ENCODE measurements around the gene RAB40B. TPM values are rescaled to one million over a fixed set of nuclear protein-coding genes. Genes with fewer than 3 reads are reported as not detected.
"Not testable (repeated sequence)": the region's sequence is repeated elsewhere in the genome, so short reads cannot be mapped to it uniquely, and the experiment has no call there.

The RAB40B gene, protein sequence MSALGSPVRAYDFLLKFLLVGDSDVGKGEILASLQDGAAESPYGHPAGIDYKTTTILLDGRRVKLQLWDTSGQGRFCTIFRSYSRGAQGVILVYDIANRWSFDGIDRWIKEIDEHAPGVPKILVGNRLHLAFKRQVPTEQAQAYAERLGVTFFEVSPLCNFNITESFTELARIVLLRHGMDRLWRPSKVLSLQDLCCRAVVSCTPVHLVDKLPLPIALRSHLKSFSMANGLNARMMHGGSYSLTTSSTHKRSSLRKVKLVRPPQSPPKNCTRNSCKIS
- total RNA-seq, result 18.9 TPM

DNA sequence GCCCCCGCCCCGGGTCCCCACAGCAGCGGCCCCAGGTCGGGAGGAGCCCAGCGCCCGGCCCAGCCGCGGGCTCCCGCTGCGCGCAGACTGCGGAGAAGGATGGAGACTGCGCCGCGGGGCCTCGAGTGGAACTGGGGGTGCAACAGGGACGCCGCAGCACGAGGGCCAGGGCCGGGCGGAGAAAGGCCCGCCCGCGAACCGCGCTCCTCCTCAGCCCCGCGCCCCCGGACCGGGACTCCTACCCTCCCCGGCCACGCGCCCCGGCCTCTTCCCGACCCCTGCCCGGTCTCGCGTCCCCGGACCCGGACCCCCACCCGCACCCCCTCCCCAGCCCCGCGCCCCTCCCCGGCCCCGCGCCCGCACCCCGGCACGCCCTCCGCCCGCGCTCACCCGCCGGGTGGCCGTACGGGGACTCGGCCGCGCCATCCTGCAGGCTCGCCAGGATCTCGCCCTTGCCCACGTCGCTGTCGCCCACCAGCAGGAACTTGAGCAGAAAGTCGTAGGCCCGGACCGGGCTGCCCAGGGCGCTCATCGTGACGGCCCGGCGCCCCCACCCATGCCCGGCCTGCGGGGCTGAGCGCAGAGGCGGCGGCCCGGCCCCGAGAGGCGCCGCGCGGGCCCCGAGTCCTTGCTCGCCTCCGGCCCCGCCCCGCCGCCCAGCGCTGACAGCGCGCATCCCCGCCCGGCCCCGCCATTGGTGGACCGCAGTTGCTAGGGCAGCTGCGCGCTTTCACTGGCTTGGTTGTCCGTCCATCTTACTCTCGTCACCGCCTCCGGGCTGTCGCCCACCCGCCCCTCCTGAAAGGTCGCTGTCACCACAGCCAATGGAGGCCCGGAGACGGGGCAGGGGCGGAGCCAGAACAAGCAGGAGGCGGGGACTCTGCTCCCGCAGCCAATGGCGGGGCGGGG, at the start of gene RAB40B:
Gene RAB40B, minus strand, starts transcription at position 634 of the 909 bp plus-strand sequence. Its CDS starts 102 bp downstream, at position 532.
- DNase-seq (ENCODE audit: low spot score), result peak; percentile 99

- no peak for DNase-seq (ENCODE audit: low spot score)
Observed at GRCh38 chr17:82745524-82745923, 47.0 kb upstream of the RAB40B start.

GRCh38 chr17:82744736-82745135, 46.2 kb upstream of the RAB40B start:
- DNase-seq (ENCODE audit: low spot score), result not testable (repeated sequence)

DNA sequence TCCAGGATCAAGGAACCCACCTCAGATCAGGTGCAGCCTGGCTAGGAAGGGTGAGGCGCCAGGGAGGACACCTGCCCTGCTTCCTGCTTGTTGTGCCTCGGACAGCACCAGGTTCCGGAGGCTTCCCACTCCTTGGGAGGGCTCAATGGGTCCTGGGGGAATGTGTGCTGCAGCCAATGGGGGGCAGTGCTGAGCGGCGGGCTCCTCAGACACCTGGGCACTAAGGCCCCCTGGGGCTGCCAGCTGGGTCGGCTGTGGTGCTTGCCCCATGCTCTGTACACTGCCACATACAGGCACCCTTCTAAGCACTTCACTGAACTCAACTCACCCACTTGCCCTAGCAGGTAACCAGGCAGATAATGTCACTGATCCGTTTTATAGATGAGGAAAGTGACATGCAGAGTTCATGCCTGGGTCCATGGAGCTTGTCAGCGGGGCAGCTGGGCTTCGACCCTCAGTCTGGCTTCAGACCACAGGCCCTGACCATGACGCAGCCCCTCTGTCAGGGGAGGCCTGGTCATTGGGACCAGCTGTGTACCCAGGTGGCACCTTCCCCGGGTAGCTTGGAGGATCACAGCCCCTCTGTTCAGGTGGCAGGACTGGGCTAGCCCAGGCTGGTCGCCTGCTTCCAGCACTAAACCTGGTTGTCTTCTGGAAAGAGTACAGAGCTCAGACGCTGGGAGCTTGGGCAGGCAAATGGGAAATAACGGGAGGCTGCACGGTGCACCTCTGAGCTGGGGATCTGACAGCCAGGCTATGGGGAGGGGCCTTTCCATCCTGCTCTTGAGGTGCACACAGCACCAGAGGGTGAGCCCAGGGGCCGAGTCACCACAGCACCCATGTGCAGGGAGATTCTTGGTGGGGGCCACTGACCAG, 45.1 kb upstream of the RAB40B start:
- DNase-seq (ENCODE audit: low spot score), result no peak

GRCh38 chr17:82740906-82741759, 42.6 kb upstream of the RAB40B start:
- DNase-seq (ENCODE audit: low spot score), result no peak

- no peak for DNase-seq (ENCODE audit: low spot score)
Observed at GRCh38 chr17:82737967-82738877, 39.7 kb upstream of the RAB40B start.

- DNase-seq (ENCODE audit: low spot score), result no peak
Observed at GRCh38 chr17:82736511-82737185, 38.1 kb upstream of the RAB40B start.

- no peak for DNase-seq (ENCODE audit: low spot score)
Observed at GRCh38 chr17:82734987-82735866, 36.7 kb upstream of the RAB40B start, which contains the start of gene FN3K. Gene FN3K, plus strand, starts transcription at chr17:82735615. Its CDS starts 22 bp downstream, at chr17:82735637.

- no peak for DNase-seq (ENCODE audit: low spot score)
Observed at GRCh38 chr17:82732118-82732743, 33.7 kb upstream of the RAB40B start.

- no peak for DNase-seq (ENCODE audit: low spot score)
Observed at GRCh38 chr17:82729479-82730260, 31.2 kb upstream of the RAB40B start.

DNA sequence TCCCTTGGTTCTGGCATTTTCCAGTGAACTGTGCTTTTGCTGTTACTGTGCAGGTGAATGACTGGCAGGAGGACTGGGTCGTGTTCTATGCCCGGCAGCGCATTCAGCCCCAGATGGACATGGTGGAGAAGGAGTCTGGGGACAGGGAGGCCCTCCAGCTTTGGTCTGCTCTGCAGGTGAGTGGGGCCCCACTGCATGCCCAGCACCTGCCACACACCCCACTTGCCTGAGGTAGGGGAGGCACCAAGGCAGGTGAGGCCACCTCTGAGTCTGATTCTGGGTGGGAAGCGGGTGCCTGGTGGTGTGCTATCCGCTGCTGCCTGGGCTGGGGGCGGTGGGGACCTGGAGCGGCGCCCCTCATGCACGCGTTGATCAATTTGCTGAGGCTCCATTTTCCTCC, 27.9 kb upstream of the RAB40B start:
- no peak for DNase-seq (ENCODE audit: low spot score)

DNA sequence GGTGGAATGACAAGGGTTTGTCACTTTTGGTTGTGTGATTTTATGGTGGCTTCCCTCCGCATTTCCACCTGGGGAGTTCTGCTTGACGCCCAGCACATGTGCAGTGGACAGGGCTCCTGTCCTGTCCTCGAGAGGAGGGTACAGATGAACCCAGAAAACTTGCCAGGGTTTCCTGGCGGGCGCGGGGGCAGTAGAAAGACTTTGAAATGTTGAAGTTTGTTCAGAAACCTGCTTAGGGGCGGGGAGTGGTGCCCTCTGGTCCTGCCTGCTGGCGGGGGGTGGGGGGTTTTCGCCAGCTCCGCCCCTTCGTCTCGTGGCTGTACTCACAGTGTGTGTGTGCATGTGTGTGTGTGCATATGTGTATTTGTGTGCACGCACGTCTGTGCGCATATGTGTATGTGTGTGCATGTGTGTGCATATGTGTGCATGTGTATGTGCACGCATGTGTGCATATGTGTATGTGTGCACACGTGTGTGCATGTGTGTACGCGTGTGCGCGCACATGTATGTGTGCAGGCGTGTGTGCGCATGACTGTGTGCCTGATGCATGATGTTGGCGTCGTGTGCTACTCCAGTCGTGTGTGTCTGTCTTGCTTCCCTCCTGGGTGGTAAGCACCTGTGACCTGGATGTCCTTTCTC, 24.8 kb upstream of the RAB40B start:
- DNase-seq (ENCODE audit: low spot score), result no peak

- no peak for DNase-seq (ENCODE audit: low spot score)
Observed at GRCh38 chr17:82722341-82723013, 24.0 kb upstream of the RAB40B start.

GRCh38 chr17:82720204-82720603, 21.7 kb upstream of the RAB40B start:
- no peak for DNase-seq (ENCODE audit: low spot score)

DNA sequence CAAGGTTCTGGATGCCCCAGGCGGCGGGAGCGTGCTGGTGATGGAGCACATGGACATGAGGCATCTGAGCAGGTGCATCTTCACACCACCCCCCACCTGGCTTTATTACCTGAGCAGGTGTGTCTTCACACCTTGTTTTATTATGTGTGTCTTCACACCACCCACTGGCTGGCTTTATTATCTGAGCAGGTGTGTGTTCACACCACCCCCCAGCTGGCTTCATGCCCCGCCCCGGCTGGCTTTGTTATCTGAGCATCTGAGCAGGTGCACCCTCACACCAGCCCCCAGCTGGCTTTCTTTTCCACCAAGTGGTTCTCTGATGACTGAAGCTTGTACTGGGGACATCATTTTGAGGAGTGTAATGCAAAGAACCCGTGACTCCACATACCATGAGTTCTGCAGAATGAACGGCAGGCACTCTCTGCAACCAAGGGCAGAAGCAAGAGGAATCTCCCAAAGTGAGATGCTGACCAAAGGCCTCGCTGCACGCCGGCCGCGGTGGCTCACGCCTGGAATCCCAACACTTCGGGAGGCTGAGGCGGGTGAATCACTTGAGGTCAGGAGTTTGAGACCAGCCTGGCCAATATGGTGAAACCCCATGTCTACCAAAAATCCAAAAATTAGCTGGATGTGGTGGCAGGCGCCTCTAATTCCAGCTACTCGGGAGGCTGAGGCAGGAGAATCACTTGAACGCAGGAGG, 20.6 kb upstream of the RAB40B start:
- DNase-seq (ENCODE audit: low spot score), result no peak
